Panc1 (cell line): ENCODE data around the gene P2RY1. TPM values are rescaled to one million over a fixed set of nuclear protein-coding genes. Genes with fewer than 3 reads are reported as not detected.
"Not testable (repeated sequence)": the region's sequence is repeated elsewhere in the genome, so short reads cannot be mapped to it uniquely, and the experiment has no call there.

Experiments
- ATAC-seq: fragments of 200-7000 bp; cut with Tn5 transposase; 2 replicates; pipeline ENCODE4 v1.9.1; 2020; ENCODE audit warnings: mild to moderate bottlenecking, moderate library complexity
- BruUV-seq: library from RNA; stranded (reverse); fragments of 400-500 nt; replicated peaks from 2 replicates; lab custom pipeline; 2021; lab: Mats Ljungman, UMichigan
- CTCF ChIA-PET: fragments of 300-600 bp; sonication (Branson Sonifier 250); formaldehyde crosslinking; loops from one replicate; lab custom pipeline; 2022; ENCODE audit warnings: antibody characterized with exemption; lab: Charles Lee
- POLR2A ChIA-PET: fragments of 300-600 bp; sonication (Branson Sonifier 250); formaldehyde crosslinking; loops from one replicate; lab custom pipeline; 2022; ENCODE audit warnings: antibody characterized with exemption; lab: Charles Lee
- DNase-seq: peaks from one replicate; pipeline ENCODE4 v3.0.0-alpha.2; 2010; ENCODE audit warnings: low read depth, low spot score
- H3K27ac ChIP-seq: 2 replicates; pipeline ENCODE4 v1.5.1; 2011; ENCODE audit warnings: mild to moderate bottlenecking, low read length, inconsistent platforms
- H3K27me3 ChIP-seq: fragments of 200-500 bp; sonication (Bioruptor generic); 2 replicates; pipeline ENCODE4 v1.6.0; 2014; ENCODE audit warnings: low read length, inconsistent platforms; ENCODE audit not compliant: control insufficient read depth, insufficient read depth
- H3K36me3 ChIP-seq: fragments of 200-500 bp; sonication (Bioruptor generic); 2 replicates; pipeline ENCODE4 v1.5.1; 2014; ENCODE audit warnings: inconsistent platforms, mild to moderate bottlenecking, low read length, moderate library complexity; ENCODE audit not compliant: control insufficient read depth, insufficient read depth
- H3K4me1 ChIP-seq: 2 replicates; pipeline ENCODE4 v1.5.1; 2011; ENCODE audit warnings: inconsistent platforms, mild to moderate bottlenecking, low read length, moderate library complexity; ENCODE audit not compliant: control insufficient read depth, insufficient read depth
- H3K4me3 ChIP-seq, 2 experiments: 2 replicates each; pipeline ENCODE4 v1.5.1; 2011 to 2012; ENCODE audit warnings: low read depth in 2 of 2, low read length in 2 of 2, mild to moderate bottlenecking in 2 of 2, inconsistent platforms in 1 of 2, moderate library complexity in 1 of 2
- H3K9me3 ChIP-seq: fragments of 200-500 bp; sonication (Bioruptor generic); 2 replicates; pipeline ENCODE4 v1.5.1; 2014; ENCODE audit warnings: low read depth, mild to moderate bottlenecking, inconsistent platforms, low read length, moderate library complexity; ENCODE audit not compliant: control insufficient read depth, insufficient read depth
- CTCF ChIP-seq: fragments of 450-650 bp; IDR thresholded peaks from 2 replicates; pipeline ENCODE4 v1.5.1; 2017; ENCODE audit warnings: mild to moderate bottlenecking
- POLR2AphosphoS5 ChIP-seq: IDR thresholded peaks from 2 replicates; pipeline ENCODE4 v1.6.1; 2012; ENCODE audit warnings: mild to moderate bottlenecking, low read depth, low read length, moderate library complexity
- REST ChIP-seq, 2 experiments: IDR thresholded peaks; 2 replicates each; pipeline ENCODE4 v1.6.1; 2011 to 2012; ENCODE audit warnings: low read depth in 2 of 2, control low read depth in 1 of 2, low read length in 1 of 2, mild to moderate bottlenecking in 1 of 2, moderate library complexity in 1 of 2; ENCODE audit not compliant: insufficient read depth in 1 of 2
- SIN3A ChIP-seq: IDR thresholded peaks from 2 replicates; pipeline ENCODE4 v1.6.1; 2012; ENCODE audit warnings: low read depth, mild to moderate bottlenecking, low read length, moderate library complexity, borderline replicate concordance; ENCODE audit not compliant: insufficient read depth
- TCF7L2 ChIP-seq: IDR thresholded peaks from 2 replicates; pipeline ENCODE4 v1.6.1; 2011; ENCODE audit warnings: mild to moderate bottlenecking, low read depth, low read length, inconsistent platforms
- in situ Hi-C: cut with HindIII; loops from 2 replicates; pipeline ENCODE4 v1.10.0; 2016; ENCODE audit warnings: low sequenced_read_pairs, low pct_unique_long_range_greater_than_20kb
- intact Hi-C: fragments of 100-400 bp; cut with micrococcal nuclease; formaldehyde crosslinking; loops from one replicate; pipeline ENCODE4 v1.10.0; 2022; ENCODE audit not compliant: unreplicated experiment
- total RNA-seq: library from RNA; stranded (reverse); gene quantifications from one replicate; pipeline ENCODE4 v1.2.1, GENCODE V29; 2021; ENCODE audit not compliant: unreplicated experiment

The P2RY1 gene
- total RNA-seq, 1 experiment from 2014 or later: 0.08 TPM

- H3K4me3 ChIP-seq: no peak overlapping the region
- in situ Hi-C loops (no loop called here), intact Hi-C loops (no loop called here)
- no peak for ATAC-seq
- TF ChIP-seq CTCF (no peak), TCF7L2 (no peak), REST (IDR thresholded peaks at IDR 0.05; ENCODE audit: insufficient read depth in 1 of 2, low read depth in 2 of 2, low read length in 1 of 2) (no peak), POLR2AphosphoS5 (no peak), SIN3A (no peak)
- H3K36me3 ChIP-seq: no peaks in the 10 kb centered on the region
- BruUV-seq: no TSS peak
- CTCF ChIA-PET: no interaction called here
- no peak overlapping the region for H3K27ac ChIP-seq
- no peak for DNase-seq
- H3K4me1 ChIP-seq: no peaks in the 10 kb centered on the region
- no peaks in the 10 kb centered on the region for H3K9me3 ChIP-seq
- peaks cover 6% of the 10 kb centered on the region for H3K27me3 ChIP-seq
- POLR2A ChIA-PET: no interaction called here
Measured at GRCh38 chr3:152842413-152842812, 7.5 kb downstream of the P2RY1 start.

GRCh38 chr3:152843955-152844354 lies 9.0 kb downstream of the P2RY1 start:
- TF ChIP-seq TCF7L2: no peak
- no peak for TF ChIP-seq CTCF
- no peak for TF ChIP-seq POLR2AphosphoS5
- no peak for TF ChIP-seq SIN3A
- no peak for TF ChIP-seq REST (IDR thresholded peaks at IDR 0.05; ENCODE audit: insufficient read depth in 1 of 2, low read depth in 2 of 2, low read length in 1 of 2)
- ChIA-PET POLR2A (no interaction called here), CTCF (no interaction called here)
- Histone ChIP-seq H3K9me3 (no peaks in the 10 kb centered on the region), H3K4me1 (no peaks in the 10 kb centered on the region), H3K4me3 (no peak overlapping the region), H3K27me3 (peaks cover 4% of the 10 kb centered on the region; the same call in 1 of the 2 replicates), H3K36me3 (no peaks in the 10 kb centered on the region), H3K27ac (no peak overlapping the region)
- intact Hi-C loops (no loop called here), in situ Hi-C loops (no loop called here)
- DNase-seq (no peak), ATAC-seq (no peak)
- no TSS peak for BruUV-seq

- H3K36me3 ChIP-seq, BruUV-seq, H3K9me3 ChIP-seq, H3K27ac ChIP-seq, H3K4me3 ChIP-seq, in situ Hi-C loops, H3K27me3 ChIP-seq, ATAC-seq, intact Hi-C loops, POLR2A ChIA-PET, H3K4me1 ChIP-seq, CTCF ChIA-PET, DNase-seq: not testable (repeated sequence)
Measured at GRCh38 chr3:152846572-152847202, 11.8 kb downstream of the P2RY1 start.
